Parathyroid adenoma (tissue), 2 donors: Measurements from ENCODE around the gene DMD.

ENCODE experiments used
- H2AFZ ChIP-seq: fragments of 300-600 bp; sonication (generic); one replicate; pipeline ENCODE4 v1.7.0; 2017; ENCODE audit warnings: antibody characterized with exemption, mild to moderate bottlenecking
- H3K27ac ChIP-seq: fragments of 300-600 bp; sonication (generic); one replicate; pipeline ENCODE4 v1.7.0; 2017
- H3K27me3 ChIP-seq: fragments of 300-600 bp; sonication (generic); one replicate; pipeline ENCODE4 v1.7.0; 2017; ENCODE audit warnings: low read length; ENCODE audit not compliant: control insufficient read depth, insufficient read depth
- H3K36me3 ChIP-seq: fragments of 300-600 bp; sonication (generic); one replicate; pipeline ENCODE4 v1.7.0; 2017; ENCODE audit warnings: low read length; ENCODE audit not compliant: control insufficient read depth, insufficient read depth
- H3K4me1 ChIP-seq: fragments of 300-600 bp; sonication (generic); one replicate; pipeline ENCODE4 v1.7.0; 2017; ENCODE audit warnings: control low read depth
- H3K4me2 ChIP-seq: fragments of 300-600 bp; sonication (generic); one replicate; pipeline ENCODE4 v1.7.0; 2017; ENCODE audit warnings: low read length
- H3K4me3 ChIP-seq: fragments of 300-600 bp; sonication (generic); one replicate; pipeline ENCODE4 v1.7.0; 2017; ENCODE audit warnings: low read depth, low read length
- H3K79me2 ChIP-seq: fragments of 300-600 bp; sonication (generic); one replicate; pipeline ENCODE4 v1.7.0; 2017; ENCODE audit warnings: control low read depth
- H3K9ac ChIP-seq: fragments of 300-600 bp; sonication (generic); one replicate; pipeline ENCODE4 v1.7.0; 2017; ENCODE audit warnings: mild to moderate bottlenecking
- H3K9me3 ChIP-seq: fragments of 300-600 bp; sonication (generic); one replicate; pipeline ENCODE4 v1.7.0; 2017; ENCODE audit warnings: low read length; ENCODE audit not compliant: control insufficient read depth
- CTCF ChIP-seq: fragments of 300-600 bp; sonication (generic); IDR thresholded peaks from one replicate; pipeline ENCODE4 v1.7.0; 2017; ENCODE audit warnings: antibody characterized with exemption, mild to moderate bottlenecking
- donor health status: primary hyperparathyroidism.

The DMD gene

GRCh38 chrX:32155044-32155638, 1056.2 kb downstream of the DMD start:
- Histone ChIP-seq H3K27ac (no peak overlapping the region), H3K4me2 (no peak overlapping the region), H3K4me1 (no peaks in the 10 kb centered on the region), H3K9ac (no peak overlapping the region), H3K79me2 (no peaks in the 10 kb centered on the region), H2AFZ (no peak overlapping the region), H3K36me3 (no peaks in the 10 kb centered on the region), H3K9me3 (no peaks in the 10 kb centered on the region), H3K4me3 (no peak overlapping the region), H3K27me3 (no peaks in the 10 kb centered on the region)
- no peak for TF ChIP-seq CTCF

- Histone ChIP-seq H3K4me1 (no peaks in the 10 kb centered on the region), H3K79me2 (no peaks in the 10 kb centered on the region), H3K27ac (no peak overlapping the region), H3K36me3 (no peaks in the 10 kb centered on the region), H3K4me2 (no peak overlapping the region), H3K4me3 (no peak overlapping the region), H3K9ac (no peak overlapping the region), H2AFZ (no peak overlapping the region), H3K27me3 (no peaks in the 10 kb centered on the region), H3K9me3 (no peaks in the 10 kb centered on the region)
- no peak for TF ChIP-seq CTCF
Observed at GRCh38 chrX:32153585-32153984, 1057.8 kb downstream of the DMD start.

- H3K79me2 ChIP-seq: no peaks in the 10 kb centered on the region
- no peak overlapping the region for H3K27ac ChIP-seq
- no peak for TF ChIP-seq CTCF
- no peak overlapping the region for H3K9ac ChIP-seq
- no peaks in the 10 kb centered on the region for H3K27me3 ChIP-seq
- no peaks in the 10 kb centered on the region for H3K4me1 ChIP-seq
- H2AFZ ChIP-seq: no peak overlapping the region
- H3K4me3 ChIP-seq: no peak overlapping the region
- no peak overlapping the region for H3K4me2 ChIP-seq
- H3K36me3 ChIP-seq: no peaks in the 10 kb centered on the region
- no peaks in the 10 kb centered on the region for H3K9me3 ChIP-seq
Observed at GRCh38 chrX:32150141-32150540, 1061.2 kb downstream of the DMD start.

- H3K27ac ChIP-seq: no peak overlapping the region
- H3K4me1 ChIP-seq: no peaks in the 10 kb centered on the region
- H3K36me3 ChIP-seq: no peaks in the 10 kb centered on the region
- H3K27me3 ChIP-seq: no peaks in the 10 kb centered on the region
- no peak overlapping the region for H3K9ac ChIP-seq
- no peak for TF ChIP-seq CTCF
- no peak overlapping the region for H3K4me2 ChIP-seq
- H2AFZ ChIP-seq: no peak overlapping the region
- H3K4me3 ChIP-seq: no peak overlapping the region
- H3K9me3 ChIP-seq: no peaks in the 10 kb centered on the region
- no peaks in the 10 kb centered on the region for H3K79me2 ChIP-seq
Observed at GRCh38 chrX:32141841-32142240, 1069.5 kb downstream of the DMD start.

GRCh38 chrX:32139476-32139875, 1071.9 kb downstream of the DMD start:
- Histone ChIP-seq H3K4me1 (no peaks in the 10 kb centered on the region), H3K79me2 (no peaks in the 10 kb centered on the region), H3K27ac (no peak overlapping the region), H3K4me2 (no peak overlapping the region), H3K36me3 (no peaks in the 10 kb centered on the region), H2AFZ (no peak overlapping the region), H3K9ac (no peak overlapping the region), H3K4me3 (no peak overlapping the region), H3K27me3 (no peaks in the 10 kb centered on the region), H3K9me3 (no peaks in the 10 kb centered on the region)
- no peak for TF ChIP-seq CTCF
